ENCODE results near the gene ETS2.

DNA sequence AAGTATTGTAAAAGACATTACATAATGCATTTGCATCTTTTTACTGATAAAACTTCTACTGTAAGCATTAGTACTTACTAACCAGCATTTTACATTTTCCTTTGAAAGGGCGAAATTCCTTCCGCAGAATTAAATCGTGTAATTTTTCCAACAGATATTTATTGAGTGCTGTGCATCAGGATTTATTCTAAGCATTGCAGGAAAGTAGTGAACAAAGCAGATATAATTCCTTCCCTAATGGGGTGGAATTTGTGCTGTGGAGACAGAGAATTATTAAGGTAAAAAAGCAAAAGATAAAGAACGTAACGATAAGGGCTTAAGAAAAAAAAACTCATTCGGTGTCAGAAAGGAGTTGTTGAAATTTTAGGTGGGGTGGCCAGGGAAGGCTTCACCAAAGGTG lies 7.6 kb upstream of the ETS2 start:
- no peak for TF ChIP-seq CTCF (IDR thresholded peaks at IDR 0.05; ENCODE audit: low read length)
- no peak for TF ChIP-seq EZH2 (optimal IDR thresholded peaks at IDR 0.05; ENCODE audit: low read depth, low read length)
- no peak for TF ChIP-seq EZH2phosphoT487 (IDR thresholded peaks at IDR 0.05; ENCODE audit: low read length)
